GM18951 (cell line): Measurements from ENCODE around the gene TPCN2.
"Not testable (repeated sequence)": the region's sequence is repeated elsewhere in the genome, so short reads cannot be mapped to it uniquely, and the experiment has no call there.

ENCODE experiments used
- POLR2A ChIP-seq: IDR thresholded peaks from 4 replicates; pipeline ENCODE4 v1.6.1; 2011; ENCODE audit warnings: mild to moderate bottlenecking; ENCODE audit not compliant: insufficient read length, insufficient read depth; ENCODE audit errors: extremely low read depth
- in situ Hi-C: fragments of 300-500 bp; cut with MboI; formaldehyde crosslinking; loops from one replicate; pipeline ENCODE4 v1.12.0; 2022; ENCODE audit warnings: low sequenced_read_pairs, mixed read lengths, inconsistent platforms; ENCODE audit not compliant: unreplicated experiment

The TPCN2 gene

DNA sequence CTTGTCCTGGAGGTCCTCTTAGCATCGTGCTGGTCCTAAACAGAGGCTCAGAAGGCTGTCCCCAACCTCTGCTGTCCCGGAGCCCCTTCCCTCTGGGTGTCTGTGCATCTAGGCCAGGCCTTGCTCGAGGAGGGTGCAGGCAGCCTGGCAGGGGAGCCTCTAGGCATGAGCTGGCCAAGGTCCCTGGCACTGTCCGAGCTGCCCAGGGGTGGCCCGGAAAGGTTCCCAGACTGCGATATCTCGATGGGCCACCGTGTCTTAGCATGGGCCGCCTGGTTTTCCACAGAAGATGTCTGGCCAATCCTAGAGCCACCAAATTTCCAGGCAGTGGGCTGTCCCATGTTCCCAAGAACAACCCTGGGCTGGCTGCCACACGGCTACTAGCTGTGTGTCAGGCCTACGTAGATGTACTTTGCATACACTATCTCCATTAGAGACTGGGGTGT is 82.4 kb downstream of the TPCN2 start:
- in situ Hi-C loops, result no loop called here

DNA sequence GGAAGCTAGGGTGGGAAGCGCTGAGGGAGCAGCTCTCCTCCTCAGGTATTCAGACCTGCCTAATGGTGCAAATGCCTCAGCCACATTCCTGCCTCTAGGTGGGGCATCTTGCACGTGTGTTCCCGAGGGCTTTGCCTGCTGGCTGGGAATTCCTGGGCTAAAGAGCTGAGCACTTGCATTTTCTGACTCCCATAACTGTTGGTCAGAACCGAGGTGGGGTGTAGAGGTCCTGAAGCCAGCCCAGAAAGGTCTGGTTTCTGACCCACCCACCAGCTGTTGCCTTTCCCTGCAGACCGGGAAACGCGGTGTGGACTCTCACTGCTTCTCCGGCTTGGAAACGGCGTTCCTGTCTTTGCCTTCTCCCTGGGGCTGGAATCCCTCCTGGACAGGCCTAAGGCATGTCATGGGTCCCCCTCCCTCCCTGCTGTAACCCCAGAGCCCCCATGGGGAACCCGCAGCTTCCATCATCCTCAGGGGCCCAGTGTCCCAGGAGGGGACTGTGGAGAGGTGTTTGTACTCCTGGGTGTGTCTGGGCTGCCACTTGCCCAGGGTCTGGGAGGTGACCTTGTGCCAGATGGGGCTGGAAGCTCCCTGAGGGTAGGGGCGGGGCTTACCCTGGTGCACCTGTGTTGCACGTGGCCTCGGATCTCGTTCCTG is 83.0 kb downstream of the TPCN2 start:
- in situ Hi-C loops, result no loop called here
- TF ChIP-seq POLR2A, result no peak

More for the DNA sequence above, 82.4 kb downstream of the TPCN2 start:
- no peak for TF ChIP-seq POLR2A

DNA sequence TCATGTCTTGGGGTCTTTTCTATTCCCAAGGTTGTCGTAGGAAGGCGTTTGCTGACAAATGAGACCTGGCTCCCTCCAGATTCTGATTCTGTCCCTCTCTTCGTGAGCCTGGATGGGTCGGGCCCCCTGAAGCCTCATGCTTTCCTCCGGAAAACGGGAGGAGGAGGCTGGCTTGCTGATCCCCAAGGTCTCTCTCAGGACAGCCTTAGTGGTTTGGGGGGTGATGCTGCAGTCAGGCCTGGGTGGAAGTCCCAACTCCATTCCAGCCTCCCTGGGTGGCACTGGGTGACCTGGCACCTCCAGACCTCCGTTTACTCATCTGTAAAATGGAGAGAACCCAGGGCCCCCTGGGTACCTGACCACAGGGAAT is 83.6 kb downstream of the TPCN2 start:
- in situ Hi-C loops, result no loop called here
- TF ChIP-seq POLR2A, result no peak

DNA sequence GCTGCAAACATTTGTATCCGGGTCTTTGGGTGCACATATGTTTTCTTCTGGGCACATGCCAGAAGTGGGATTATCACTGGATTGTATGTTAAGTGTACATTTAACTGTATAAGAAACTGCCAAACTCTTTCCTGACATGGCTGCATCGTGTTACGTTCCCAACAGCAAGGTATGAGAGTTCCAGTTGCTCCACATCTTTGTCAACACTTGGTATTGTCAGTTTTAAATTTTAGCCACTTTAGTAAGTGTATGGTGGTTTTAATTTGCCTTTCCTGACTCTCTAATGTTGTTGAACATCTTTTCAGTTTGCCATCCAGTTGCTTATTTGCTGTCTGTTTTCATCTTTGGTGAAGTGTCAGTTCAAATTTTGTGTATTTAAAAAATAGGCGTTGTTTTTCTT is 84.5 kb downstream of the TPCN2 start:
- TF ChIP-seq POLR2A, result no peak
- in situ Hi-C loops, result no loop called here

DNA sequence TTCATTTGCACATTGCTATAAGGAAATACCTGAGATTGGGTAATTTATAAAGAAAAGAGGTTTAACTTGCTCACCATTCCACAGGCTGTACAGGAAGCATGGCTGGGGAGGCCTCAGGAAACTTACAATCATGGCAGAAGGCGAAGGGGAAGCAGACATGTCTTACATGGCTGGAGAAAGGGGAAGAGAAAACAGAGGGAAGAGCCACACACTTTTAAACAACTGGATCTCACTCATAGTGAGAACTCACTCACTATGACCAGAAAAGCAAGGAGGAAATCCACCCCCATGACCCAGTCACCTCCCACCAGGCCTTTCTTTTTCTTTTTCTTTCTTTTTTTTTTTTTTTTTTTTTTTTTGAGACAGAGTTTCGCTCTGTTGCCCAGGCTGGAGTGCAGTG is 85.5 kb downstream of the TPCN2 start:
- in situ Hi-C loops, result not testable (repeated sequence)

DNA sequence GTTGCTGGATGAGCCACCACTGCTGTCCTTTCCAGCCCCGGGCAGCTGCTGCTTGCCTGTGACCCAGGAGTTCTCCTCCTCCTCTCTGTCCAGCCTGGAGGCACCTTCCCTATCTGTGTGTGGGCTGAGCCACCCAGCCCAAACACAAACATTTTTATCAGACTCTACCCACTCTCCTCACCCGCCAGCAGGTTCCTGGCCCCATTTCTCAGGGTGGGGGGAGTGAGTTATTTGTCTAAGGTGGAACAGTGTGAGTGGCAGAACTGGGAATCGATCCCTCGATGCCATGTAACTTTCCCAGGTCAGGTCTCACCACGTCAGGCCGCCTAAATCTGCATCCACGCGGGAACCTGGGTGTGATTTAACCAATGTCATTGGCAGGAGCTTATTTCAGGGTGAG is 86.2 kb downstream of the TPCN2 start:
- no peak for TF ChIP-seq POLR2A
- in situ Hi-C loops, result no loop called here

DNA sequence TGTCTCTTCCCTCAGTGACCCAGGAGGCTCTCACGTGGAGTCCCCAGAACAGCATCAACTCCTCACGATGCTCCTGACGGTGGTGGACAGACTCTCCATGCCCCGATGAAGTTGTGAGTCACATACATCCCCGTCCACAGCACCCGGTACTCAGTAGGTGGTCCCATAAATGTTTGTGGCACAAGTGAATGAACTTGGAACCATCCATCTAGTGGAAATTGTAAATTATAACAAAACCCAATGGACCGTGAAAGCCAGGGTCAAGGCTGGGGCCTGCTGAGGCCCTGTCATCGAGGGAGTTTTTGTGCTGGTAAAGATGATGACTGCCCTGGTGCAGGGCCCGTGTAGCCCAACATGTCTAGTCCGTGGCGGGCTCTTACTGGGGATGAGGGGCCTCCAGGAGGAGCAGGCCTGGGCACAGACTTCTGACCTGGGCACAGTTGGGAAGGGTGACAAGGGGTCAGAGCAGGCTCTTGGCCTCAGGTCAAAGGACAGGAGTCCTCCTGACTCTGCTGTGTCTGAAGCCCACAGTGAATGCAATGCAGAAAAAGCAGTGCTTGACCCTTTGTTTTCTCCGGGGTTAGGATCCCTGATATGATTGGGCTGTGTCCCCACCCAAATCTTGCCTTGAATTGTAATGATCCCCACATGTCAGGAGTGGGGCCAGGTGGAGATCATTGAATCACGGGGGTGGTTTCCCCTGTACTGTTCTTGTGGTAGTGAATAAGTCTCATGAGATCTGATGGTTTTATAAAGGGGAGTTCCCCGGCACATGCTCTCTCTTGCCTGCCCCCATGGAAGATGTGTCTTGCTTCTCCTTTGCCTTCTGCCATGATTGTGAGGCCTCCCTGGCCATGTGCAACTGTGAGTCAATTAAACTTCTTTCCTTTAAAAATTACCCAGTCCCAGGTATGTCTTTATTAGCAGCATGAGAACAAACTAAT is 87.0 kb downstream of the TPCN2 start:
- no peak for TF ChIP-seq POLR2A
- in situ Hi-C loops, result no loop called here

DNA sequence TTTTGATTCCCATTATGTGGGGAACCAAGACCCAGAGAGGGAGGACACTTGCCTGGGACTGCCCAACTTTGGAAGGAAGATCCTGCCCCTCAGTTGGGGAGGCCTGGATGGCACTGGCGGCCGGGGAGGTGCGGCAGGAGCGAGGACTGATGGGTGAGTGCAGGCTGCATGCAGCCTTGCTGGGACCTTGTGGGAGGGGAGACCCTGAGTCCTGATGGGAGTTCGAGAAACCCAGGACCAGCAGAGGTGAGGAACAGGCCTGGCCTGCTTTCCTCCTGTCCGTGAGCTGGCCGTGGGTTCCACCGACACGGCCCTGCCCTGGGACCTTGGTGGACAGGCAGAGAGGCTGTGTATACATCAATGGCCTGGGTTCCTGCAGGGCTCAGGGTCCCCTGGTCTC is 87.7 kb downstream of the TPCN2 start:
- TF ChIP-seq POLR2A, result no peak
- in situ Hi-C loops, result no loop called here

DNA sequence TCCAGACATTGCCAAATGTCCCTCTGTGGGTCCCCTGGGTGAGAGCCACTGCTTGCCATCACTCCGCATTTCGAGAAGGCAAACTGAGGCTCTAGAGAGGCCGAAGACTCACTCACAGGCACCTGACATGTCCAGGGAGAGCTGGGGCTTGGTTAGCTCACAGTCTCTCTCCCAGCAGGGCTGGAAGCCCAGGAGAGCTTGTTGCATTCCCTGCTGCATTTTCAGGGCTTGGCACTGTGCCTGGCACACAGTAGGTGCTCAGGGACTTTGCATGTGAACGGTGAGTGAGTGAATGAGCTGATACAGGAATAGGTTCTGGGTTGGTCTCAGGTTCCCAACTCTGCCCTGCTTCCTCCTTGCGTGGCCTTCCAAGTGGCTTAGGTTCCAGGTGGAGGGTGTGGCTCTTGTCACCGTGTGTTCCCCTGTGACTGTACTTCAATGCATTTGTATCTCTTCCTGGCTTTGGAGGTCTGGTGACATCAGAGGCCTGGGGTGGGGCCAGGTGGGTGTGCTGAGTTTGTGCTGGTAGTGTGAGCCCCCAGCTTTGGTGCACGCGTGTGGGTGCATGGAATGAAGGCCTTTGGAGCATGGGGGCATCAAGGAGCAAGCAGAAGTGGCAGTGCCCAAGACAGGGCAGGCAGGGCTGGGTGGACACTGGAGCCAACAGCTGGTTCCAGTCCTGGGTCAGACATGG is 88.6 kb downstream of the TPCN2 start:
- TF ChIP-seq POLR2A, result no peak
- in situ Hi-C loops, result no loop called here

DNA sequence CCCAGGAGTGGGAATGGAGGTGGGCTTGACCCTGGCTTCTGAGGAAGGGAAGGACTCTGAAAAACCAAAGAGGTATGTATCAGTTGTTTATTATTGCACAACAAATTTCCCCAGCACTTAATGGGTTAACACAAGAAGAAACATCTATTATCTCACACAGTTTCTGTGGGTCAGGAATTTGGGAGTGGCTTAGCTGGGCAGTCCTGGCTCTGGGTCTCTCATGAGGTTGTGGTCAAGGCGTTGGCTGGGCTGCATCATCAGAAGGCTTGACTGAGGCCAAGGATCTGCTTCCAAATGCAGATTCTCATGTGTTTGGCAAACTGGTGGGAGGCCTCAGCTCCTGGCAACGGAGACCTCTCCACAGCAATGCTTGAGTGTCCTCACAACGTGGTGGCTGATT is 89.5 kb downstream of the TPCN2 start:
- in situ Hi-C loops, result no loop called here

DNA sequence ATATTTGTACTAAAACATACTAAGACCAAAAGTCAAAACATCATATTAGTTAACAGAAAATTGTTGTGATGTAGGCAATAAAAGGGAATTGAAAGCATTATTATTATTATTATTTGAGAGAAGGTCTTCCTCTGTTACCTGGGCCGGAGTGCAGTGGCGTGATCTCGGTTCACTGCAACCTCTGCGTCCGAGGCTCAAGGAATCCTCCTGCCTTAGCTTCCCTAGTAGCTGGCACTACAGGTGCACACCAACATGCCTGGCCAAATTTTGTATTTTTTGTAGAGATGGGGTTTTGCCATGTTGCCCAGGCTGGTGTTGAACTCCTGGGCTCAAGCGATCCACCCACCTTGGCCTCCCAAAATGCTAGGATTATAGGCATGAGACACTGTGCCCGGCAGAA is 91.4 kb downstream of the TPCN2 start:
- in situ Hi-C loops, result not testable (repeated sequence)

More for the DNA sequence above, 89.5 kb downstream of the TPCN2 start:
- no peak for TF ChIP-seq POLR2A

DNA sequence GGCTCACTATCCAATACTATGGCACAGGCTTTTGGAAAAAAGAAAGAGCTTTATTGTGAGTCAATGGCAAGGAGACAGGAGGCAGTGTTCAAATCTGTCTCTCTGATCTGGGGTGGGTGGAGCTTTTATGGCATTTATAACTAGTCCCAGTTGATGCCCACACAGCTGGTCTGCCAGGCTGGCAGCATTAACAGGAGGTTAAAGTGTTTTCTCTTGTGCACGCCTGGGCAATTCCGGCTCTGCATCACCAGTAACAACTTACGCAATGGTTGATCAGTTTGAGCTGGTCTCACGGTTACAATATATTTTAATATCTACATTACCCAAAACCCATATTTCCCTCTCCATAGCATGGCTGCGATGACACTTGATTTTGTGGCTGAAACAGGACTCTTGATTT is 91.9 kb downstream of the TPCN2 start:
- TF ChIP-seq POLR2A, result no peak
- in situ Hi-C loops, result no loop called here

DNA sequence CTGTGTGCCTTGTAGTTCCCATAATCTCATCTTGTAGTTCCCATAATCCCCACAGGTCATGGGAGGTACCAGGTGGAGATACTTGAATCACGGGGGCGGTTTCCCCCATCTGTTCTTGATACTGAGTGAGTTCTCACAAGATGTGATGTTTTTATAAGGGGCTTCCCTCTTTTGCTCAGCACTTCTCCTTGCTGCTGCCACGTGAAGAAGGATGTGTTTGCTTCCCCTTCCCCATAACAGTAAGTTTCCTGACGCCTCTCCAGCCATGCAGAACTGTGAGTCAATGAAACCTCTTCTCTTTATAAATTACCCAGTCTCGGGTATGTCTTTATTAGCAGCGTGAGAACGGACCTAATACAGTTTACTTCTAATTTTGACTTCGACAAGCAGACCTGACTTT is 93.0 kb downstream of the TPCN2 start:
- in situ Hi-C loops, result no loop called here
- no peak for TF ChIP-seq POLR2A

DNA sequence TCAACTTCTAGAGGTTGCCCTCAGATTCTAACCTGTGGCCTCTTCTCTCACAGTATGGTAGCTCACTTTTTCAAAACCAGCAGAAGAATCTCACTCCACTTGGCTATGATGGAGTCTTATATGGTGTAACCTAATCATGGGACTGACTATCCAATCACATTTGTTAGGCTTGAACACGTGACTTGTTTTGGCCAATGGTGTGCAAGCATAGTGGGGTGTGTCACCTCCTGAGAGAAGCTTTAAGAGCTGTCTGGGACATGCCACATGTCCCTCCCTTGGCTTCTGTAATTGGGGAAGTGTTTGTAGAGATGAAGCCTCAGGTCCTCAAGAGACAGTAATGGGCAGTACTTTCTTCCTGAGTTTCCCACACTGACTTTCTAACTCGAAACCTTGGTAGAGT is 94.2 kb downstream of the TPCN2 start:
- in situ Hi-C loops, result no loop called here
- no peak for TF ChIP-seq POLR2A
